ENCODE data around the gene ROCK2.
A peak's percentile ranks its signal among the peaks of the same experiment; 100 is the strongest.

The ROCK2 gene

DNA sequence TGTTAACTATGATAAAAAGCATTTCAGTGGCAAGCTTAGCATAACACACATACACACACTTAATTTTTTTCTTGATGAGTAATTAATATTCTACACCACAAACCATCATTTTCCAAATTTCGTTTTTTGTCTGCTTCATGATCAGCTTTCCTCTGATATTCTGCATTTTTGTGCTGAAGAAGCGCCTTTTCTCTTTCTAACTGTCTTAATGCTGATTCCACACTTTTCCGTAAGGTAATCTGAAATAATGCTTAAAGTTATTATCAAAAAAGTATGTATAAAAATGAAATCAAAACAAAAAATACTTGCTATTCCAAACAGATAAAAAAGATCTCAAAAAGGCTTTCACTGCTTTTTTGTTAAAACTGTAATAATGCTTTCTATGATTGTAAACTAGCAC is 129.0 kb downstream of the ROCK2 start:
- no peak for DNase-seq (ENCODE audit: low read depth, low spot score)
- no peak overlapping the region for H3K4me3 ChIP-seq (ENCODE audit: low read length)

DNA sequence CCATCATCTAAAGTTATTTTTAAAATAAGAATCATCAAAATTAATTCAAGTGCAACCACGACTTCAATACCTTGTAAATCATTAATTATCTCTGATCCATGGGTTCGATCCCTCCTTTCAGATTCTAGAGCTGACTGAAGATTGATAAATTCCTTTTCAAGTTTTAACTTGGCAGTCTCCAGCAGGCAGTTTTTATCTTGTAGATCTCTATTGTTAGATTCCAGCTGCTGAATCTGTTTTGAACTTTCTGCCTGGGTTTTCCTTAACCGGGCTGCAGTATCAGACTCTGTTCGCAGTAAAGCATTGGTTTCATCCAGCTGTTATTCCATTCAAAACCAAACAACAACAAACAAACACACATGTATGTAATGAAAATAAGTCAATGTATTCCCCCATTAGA is 129.7 kb downstream of the ROCK2 start:
- H3K4me3 ChIP-seq (ENCODE audit: low read length) = no peak overlapping the region
- no peak for DNase-seq (ENCODE audit: low read depth, low spot score)

DNA sequence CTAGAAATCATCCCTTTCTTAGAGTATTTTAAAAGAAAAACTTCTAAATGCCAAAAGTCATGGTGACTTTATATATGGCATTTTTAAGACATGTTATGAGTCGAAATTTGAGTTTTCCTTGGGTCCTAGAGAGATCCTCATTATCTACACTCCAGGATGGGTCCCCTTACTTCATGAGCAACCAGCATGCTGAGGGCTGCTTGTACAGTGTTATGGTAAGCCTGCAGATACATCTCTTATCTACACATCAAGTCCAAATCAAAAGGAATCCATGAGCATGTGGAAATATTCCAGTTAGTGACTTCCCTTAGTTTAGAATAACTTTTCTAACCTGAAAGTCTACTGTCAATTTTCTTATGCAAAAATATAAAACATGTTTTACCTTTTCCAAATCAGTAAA is 130.5 kb downstream of the ROCK2 start:
- no peak for DNase-seq (ENCODE audit: low read depth, low spot score)
- no peak overlapping the region for H3K4me3 ChIP-seq (ENCODE audit: low read length)

DNA sequence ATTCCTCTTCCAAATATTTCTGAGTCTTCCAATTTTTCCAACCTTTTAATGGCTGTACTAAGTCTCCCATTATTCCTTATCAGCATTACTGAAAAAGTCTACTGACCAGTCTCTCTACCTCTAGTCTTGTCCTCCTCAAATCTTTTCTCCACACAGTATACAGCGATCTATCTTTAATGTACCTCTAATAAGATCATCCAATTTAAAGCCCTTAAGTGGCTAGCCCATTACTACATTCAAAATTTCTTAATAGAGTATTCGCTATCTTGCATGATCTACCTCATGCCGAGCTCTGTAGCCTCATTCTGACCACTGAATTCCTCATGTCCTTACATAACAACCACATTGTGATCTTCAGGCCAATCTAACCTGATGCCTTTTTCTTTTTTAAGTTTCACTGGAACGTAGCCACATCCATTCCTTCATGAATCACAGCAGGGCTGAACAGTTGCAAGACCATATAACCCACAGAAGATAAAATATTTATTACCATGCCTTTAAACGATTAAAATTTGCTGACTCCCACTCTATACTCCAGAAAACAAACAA is 131.3 kb downstream of the ROCK2 start:
- no peak for DNase-seq (ENCODE audit: low read depth, low spot score)
- H3K4me3 ChIP-seq (ENCODE audit: low read length) = no peak overlapping the region

DNA sequence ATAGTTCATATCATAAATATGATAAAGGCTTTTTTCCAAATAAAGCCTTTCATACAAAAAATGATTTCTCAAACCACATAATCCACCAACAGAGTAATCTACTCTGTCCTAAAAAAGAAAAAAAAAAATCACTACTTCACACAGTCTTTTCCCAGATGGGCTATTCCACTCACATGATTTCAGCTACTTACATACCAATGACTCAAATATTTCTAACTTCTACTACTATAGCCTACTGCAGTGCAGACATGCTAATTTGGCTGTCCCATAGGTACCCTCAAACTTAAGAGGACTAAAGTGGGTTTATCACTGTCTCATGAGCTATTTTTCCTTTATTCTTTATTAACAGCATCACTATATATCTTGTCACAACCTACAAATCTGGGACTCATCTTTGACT is 131.8 kb downstream of the ROCK2 start:
- H3K4me3 ChIP-seq (ENCODE audit: low read length) = no peak overlapping the region
- DNase-seq (ENCODE audit: low read depth, low spot score) = no peak

DNA sequence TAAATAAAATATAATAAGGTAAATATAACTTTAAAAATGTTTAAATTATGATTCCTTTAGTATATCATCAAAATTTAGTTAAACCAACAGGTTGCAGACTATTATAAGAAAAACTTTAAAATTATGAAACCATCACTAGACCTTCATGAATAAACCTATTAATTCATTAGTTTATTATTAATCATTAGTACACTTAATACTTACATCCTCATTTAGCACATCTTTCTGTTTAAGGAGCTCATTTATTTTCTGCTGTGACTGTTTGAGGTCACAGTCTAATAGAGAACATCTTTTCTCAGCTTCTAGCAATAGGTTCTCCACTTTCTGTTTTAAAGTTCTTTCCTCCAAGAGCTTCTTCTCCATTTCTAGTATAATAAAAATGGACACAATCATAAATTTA is 136.4 kb downstream of the ROCK2 start:
- H3K4me3 ChIP-seq (ENCODE audit: low read length) = no peak overlapping the region
- DNase-seq (ENCODE audit: low read depth, low spot score) = no peak

DNA sequence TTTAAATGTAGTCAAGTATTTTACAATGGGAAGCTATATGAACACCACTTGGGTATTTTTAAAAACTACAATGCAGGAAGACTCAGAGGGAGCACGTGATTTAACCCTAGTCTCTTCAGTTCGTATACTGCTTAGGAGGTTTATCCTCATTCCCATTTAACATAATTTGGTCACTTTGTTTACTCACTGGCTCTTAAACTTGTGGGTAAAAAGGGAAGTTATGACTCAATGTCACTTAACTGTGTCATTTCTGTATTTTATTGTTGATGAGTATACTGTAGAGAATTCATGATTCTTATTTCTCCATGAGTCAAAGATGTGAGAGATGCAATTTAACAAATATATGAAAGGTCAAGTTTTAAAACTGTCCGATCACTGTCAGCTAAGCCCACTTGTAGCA is 141.0 kb downstream of the ROCK2 start:
- no peak for DNase-seq (ENCODE audit: low read depth, low spot score)
- H3K4me3 ChIP-seq (ENCODE audit: low read length) = no peak overlapping the region

DNA sequence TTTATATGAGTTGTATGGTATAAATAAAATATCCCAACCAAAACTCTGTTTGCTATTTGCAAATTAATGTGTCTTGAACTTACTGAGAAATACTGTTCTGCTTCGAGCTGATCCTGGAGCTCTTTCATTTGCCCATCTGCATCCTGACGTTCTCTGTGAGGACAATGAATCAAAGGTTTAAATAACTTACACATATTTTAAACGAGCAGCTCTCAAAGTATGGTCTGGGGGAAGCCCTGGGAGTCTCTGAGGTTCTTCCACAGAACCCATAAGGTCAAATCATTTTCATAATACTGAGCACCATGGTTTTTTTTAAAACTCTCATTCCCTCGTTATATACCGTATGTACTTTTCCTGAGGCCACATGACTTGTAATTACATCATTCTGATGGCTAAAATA is 142.5 kb downstream of the ROCK2 start:
- no peak overlapping the region for H3K4me3 ChIP-seq (ENCODE audit: low read length)
- no peak for DNase-seq (ENCODE audit: low read depth, low spot score)

DNA sequence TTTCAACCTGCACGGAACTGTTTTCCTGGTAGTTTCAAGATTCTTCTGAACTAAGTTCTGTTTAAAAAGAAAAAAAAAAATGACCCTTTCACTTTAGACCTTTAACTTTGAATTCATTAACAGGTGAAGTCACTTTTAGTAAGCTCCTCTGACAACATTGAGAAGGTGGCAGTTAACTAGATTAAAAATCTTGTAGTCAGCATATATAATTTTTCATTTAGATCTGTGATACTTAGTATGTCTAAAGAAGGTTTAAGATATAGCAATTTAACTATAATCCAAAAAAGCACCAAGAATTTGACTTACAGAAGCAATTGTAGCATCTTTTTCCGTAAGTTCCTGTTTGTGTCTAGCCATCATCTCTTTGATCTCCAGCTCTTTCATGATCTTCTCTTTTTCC is 143.8 kb downstream of the ROCK2 start:
- DNase-seq (ENCODE audit: low read depth, low spot score) = no peak
- H3K4me3 ChIP-seq (ENCODE audit: low read length) = no peak overlapping the region

DNA sequence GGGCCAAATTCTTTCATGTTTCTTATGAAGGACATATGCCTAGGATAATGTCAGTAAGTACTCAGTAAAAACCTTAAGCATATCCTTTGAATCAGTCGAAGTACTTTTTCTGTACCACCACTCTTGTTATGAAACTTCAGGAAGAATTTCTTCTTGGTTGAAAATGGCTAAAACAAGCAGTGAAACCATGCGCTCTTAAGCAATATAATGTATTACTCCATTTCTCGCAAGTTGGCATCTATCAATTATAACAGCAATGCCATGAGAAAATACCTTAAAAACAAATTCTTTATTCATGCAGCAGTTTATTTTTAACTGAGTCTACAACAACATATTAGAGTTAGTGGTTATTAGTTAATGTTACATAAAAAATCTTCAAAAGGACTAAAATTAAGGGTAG is 148.2 kb downstream of the ROCK2 start:
- no peak for DNase-seq (ENCODE audit: low read depth, low spot score)
- H3K4me3 ChIP-seq (ENCODE audit: low read length) = no peak overlapping the region

DNA sequence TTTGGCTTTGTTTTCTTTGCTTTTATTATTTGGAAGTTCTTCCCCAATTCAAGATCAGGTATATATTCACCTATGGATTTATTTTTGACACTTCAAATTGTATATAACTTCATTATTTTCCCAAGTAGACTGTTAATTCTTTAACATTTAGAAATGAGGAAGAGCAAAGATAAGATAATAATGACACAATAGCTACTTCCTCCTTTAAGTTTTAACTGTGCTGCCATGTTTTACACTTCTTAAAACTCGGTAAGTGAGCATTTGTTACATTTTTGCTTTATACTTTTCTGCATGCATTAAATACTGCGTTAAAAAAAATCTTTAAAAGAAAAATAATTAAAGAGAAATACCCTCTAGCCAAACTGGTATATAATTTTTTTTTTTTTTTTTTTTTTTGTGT is 156.7 kb downstream of the ROCK2 start:
- no peak for DNase-seq (ENCODE audit: low read depth, low spot score)
- no peak overlapping the region for H3K4me3 ChIP-seq (ENCODE audit: low read length)

DNA sequence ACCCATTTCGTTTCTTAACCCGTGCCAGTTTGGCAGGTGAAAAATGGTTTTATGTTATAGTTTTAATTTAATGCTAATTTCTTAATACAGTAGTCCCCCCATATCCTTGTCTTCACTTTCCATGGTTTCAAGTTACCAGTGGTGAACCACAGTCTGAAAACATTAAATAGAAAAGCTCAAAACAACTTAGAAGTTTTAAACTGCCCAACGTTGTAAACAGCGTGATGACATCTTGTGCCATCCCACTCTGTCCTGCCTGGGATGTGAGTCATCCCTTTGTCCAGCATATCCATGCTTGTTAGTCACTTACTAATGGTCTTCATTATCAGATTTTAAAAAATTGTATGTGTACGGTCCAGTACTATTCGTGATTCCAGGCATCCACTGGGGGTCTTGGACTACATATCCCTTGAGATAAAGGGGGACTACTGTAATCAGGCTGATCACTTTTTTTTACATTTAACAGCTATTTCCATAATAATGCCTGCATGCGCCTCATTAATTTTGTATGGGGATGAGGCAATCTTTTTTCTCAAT is 157.3 kb downstream of the ROCK2 start:
- no peak for DNase-seq (ENCODE audit: low read depth, low spot score)
- no peak overlapping the region for H3K4me3 ChIP-seq (ENCODE audit: low read length)

DNA sequence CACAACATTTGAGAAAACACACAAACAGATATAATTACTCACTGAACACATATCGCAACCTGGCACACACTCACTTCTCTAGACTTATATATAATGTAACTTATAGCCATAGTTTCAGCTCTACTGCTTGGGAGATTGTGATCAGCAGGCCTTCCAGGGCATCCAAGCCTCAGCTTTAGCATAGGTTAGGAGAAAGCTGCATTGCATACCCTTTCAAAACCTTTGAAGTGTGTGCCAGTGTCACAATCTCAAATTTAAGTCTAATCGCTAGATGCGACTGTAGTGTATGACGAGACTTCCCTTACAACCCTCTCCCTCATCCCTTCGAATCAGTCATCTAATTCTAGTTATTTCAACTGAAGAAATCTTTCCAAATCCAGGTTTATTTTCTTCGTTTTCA is 158.3 kb downstream of the ROCK2 start:
- no peak overlapping the region for H3K4me3 ChIP-seq (ENCODE audit: low read length)
- no peak for DNase-seq (ENCODE audit: low read depth, low spot score)

DNA sequence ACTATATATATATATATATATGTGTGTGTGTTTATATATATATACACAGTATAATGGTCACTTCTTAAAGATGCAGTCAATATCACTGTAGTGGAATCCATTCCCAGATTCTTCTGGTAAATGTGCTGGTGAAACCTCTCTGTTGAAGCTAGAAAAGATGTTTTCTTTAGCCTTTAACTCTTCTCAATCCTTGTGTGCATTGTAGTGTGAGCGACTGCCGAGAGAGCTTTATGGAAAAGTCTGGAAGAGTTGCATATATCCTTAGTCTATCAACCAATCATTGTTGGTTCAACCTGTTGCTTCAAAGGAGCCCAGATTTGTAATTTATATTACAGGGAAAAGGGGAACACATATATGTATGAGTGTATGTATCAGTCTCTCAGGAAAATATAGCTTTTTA is 161.5 kb downstream of the ROCK2 start:
- no peak for DNase-seq (ENCODE audit: low read depth, low spot score)
- H3K4me3 ChIP-seq (ENCODE audit: low read length) = no peak overlapping the region

DNA sequence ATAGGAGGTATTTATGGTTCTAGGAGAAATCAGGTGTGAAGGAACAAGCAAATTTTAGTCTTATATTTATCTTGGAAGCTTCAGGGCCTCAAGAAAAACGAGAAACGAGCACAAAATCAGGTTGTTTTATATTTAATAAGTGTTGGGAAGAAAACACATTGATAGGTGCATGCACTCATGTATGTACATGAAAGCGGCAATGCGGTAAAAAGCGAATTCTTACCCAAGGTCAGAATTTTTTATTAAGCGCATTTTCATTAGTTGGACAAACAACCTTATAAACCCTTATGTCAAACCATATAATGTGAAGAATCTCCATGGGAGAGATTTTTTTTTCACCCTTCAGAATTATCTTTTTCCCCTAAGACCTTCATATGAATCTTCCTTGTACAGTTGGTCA is 163.8 kb downstream of the ROCK2 start:
- no peak overlapping the region for H3K4me3 ChIP-seq (ENCODE audit: low read length)
- DNase-seq (ENCODE audit: low read depth, low spot score) = no peak

DNA sequence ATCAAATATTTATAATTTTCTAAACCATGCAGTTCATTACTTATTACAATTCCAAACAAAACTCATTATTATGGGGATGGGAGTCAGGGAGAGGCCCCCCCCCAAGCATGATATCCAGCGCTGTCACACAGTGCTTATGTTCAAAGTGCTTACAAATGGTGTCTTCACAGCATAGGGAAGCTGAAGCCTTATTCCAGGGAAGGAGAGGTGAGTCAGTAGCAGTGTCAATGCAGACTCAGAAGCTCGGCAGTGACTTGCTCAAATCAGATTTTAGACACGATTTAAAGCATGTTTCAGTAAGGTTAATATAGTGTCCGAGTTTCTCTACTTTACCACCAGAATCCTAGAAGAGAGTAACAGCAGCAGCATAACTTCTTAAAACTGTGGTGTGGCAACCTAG is 164.5 kb downstream of the ROCK2 start:
- DNase-seq (ENCODE audit: low read depth, low spot score) = no peak
- no peak overlapping the region for H3K4me3 ChIP-seq (ENCODE audit: low read length)

DNA sequence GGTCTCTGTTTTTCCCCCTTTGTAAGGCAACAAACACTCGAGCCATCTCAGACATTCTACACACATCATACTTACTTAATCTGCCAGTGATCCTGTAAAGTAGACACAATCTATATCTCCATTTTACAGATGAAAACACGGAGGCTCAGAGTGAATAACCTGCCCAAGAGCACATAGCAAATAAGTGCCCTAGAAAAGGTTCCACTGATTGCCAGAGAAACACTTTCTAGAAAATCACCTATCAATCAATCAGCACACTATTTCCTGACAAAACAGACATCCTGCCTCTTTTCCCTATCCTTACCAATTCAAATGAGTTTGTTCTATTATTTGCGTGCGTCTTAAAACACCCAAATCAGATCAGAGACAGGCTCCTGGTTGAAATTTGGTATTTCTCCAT is 165.2 kb downstream of the ROCK2 start:
- H3K4me3 ChIP-seq (ENCODE audit: low read length) = no peak overlapping the region
- DNase-seq (ENCODE audit: low read depth, low spot score) = no peak

DNA sequence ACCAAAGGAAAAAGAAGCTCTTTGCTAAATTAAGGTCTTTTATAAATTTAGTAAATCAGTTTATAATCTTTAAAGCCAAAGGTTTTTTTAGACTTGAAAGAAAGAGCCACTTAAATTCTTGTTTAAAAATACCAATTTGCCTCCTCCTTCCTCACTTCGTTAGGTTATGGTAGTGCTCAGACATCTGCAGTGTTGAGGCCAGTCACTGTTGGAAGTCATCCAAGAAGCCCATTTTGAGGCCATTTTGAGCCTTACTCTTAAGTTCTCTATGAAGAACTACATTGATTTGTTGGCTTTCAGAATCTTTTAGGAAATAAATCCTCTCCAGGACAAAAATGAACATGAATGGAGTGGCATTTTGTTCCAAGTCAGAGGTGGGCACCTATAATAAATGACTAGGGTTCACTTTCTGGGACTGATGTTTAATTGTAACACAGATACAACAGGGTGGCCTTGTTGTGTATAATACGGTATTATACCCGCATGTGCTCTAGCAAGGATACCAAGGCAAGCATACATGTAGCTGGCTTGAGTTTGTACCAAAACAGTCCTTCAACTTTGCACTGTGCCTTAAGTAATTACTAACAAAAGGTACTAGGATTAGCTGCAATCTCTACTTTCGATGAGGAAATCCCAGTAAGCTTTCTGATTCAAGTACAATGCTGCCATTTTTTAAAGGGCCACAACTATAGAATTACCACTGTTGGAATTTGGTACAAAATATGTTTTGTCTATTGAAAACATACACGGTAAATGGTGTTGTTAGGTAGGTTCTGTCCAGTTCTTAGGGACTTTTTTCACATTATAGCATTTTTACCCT is 166.4 kb downstream of the ROCK2 start:
- DNase-seq (ENCODE audit: low read depth, low spot score) = no peak
- H3K4me3 ChIP-seq (ENCODE audit: low read length) = no peak overlapping the region

DNA sequence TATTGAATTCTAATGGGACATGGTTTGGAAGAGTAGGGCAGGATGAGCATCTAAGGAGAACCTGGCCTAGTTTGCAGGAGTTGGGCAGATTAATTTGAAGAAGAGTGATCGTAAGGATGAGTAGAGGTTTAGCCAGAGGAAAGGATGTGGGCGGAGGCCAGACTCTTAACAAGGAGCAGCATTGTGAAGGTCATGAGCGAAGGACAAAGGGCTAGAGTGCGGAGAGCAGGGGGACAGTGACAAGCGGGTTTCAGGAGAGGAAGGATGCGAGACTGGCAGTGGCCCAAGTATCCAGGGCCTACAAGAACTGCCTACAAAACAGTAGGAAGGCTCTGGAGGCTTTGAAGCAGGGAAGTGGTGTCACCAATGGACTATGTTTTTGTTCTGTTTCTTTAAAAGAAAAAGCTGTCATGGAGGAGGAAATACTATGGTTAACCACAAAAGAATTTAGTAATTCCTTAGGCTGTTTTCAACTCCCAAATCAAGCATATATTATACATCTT is 169.1 kb downstream of the ROCK2 start:
- no peak overlapping the region for H3K4me3 ChIP-seq (ENCODE audit: low read length)
- DNase-seq (ENCODE audit: low read depth, low spot score) = peak; percentile 51

DNA sequence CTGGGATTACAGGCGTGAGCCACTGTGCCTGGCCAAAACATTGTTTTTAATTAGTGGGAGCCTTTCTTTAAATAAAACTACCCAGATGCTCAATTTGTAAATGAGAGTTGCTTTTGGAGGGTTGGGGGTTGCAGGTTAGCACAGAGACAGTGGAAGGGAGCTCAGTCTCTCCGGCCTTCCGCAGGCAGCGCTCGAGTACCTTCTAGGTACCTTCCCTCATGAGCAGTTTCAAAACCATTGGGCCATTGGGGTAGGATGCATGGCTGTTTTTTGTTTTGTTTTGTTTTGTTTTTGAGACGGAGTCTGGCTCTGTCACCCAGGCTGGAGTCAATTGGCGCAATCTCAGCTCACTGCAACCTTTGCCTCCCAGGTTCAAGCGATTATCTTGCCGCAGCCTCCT is 170.2 kb downstream of the ROCK2 start:
- H3K4me3 ChIP-seq (ENCODE audit: low read length) = no peak overlapping the region
- DNase-seq (ENCODE audit: low read depth, low spot score) = no peak

DNA sequence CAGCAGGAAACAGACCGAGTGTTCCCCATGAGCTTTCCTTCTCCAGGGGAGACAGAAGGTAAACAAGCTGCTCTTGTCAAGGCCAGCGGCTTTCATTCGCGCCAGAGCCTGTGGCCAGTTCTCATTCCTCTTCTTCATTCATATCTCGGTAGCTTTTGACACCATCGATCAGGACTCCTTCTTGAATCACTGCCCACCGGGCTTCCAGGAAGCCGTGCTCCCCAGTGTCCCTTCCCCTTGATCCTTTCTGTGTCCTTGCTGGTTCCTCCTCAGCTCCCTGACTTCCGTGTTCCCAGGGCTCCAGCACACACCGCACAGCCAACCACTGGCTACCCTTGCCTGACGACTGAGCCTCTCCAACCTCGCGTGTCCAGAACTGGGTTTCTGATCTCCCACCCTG is 175.1 kb downstream of the ROCK2 start:
- DNase-seq (ENCODE audit: low read depth, low spot score) = no peak
- no peak overlapping the region for H3K4me3 ChIP-seq (ENCODE audit: low read length)
